ENCODE data around the gene TNFRSF4. TPM values are rescaled to one million over a fixed set of nuclear protein-coding genes. Genes with fewer than 3 reads are reported as not detected.

TNFRSF4 gene
- total RNA-seq, 4 donors from 2014 or later = 0.69 to 1.4 TPM; not detected in 2

- TF ChIP-seq CTCF (IDR thresholded peaks at IDR 0.05) (no peak), POLR2A (IDR thresholded peaks at IDR 0.05) (no peak)
- intact Hi-C loops (cut with DNase I; ENCODE audit: low total_unique reads) = no loop called here
- DNase-seq (ENCODE audit: low spot score in 2 of 2) = no peak
Observed at GRCh38 chr1:1203561-1204424, 10.2 kb downstream of the TNFRSF4 start.

GRCh38 chr1:1202831-1203560 is 11.0 kb downstream of the TNFRSF4 start:
- intact Hi-C loops (cut with DNase I; ENCODE audit: low total_unique reads) = no loop called here
- WGBS, 2 donors = 63% methylated on average over 21 of the region's 27 CpGs; no CpG with 5 or more reads in 1 of the 2 donors
- H3K4me3 ChIP-seq (ENCODE audit: low read depth, poor library complexity, severe bottlenecking) = no peak overlapping the region
- no peak for DNase-seq (ENCODE audit: low spot score in 2 of 2)
- TF ChIP-seq CTCF (IDR thresholded peaks at IDR 0.05) (no peak), POLR2A (IDR thresholded peaks at IDR 0.05) (no peak)

More at GRCh38 chr1:1203561-1204424, 10.2 kb downstream of the TNFRSF4 start:
- H3K4me3 ChIP-seq (ENCODE audit: low read depth, poor library complexity, severe bottlenecking) = no peak overlapping the region
- 71% methylated on average over 43 to 44 of the region's 49 CpGs for WGBS, 2 donors

GRCh38 chr1:1200876-1201810 is 12.8 kb downstream of the TNFRSF4 start:
- H3K4me3 ChIP-seq (ENCODE audit: low read depth, poor library complexity, severe bottlenecking) = peak overlapping the region; percentile 17
- no peak for DNase-seq (ENCODE audit: low spot score in 2 of 2)
- intact Hi-C loops (cut with DNase I; ENCODE audit: low total_unique reads) = no loop called here
- TF ChIP-seq POLR2A (IDR thresholded peaks at IDR 0.05) = no peak
- no peak for TF ChIP-seq CTCF (IDR thresholded peaks at IDR 0.05)
- 2% methylated on average over 55 of the region's 109 CpGs; no CpG with 5 or more reads in 1 of the 2 donors for WGBS, 2 donors

- no peak overlapping the region for H3K4me3 ChIP-seq (ENCODE audit: low read depth, poor library complexity, severe bottlenecking)
- DNase-seq (ENCODE audit: low spot score in 2 of 2) = no peak
- intact Hi-C loops (cut with DNase I; ENCODE audit: low total_unique reads) = no loop called here
- TF ChIP-seq CTCF (IDR thresholded peaks at IDR 0.05) (no peak), POLR2A (IDR thresholded peaks at IDR 0.05) (no peak)
- 79 to 85% methylated on average over 21 to 28 of the region's 31 CpGs for WGBS, 2 donors
Observed at GRCh38 chr1:1199961-1200875, 13.7 kb downstream of the TNFRSF4 start.

Data from lower leg skin (tissue), 4 donors.